DLD1 (cell line): Measurements from ENCODE around the gene SYNGR4.
"Not testable (repeated sequence)": the region's sequence is repeated elsewhere in the genome, so short reads cannot be mapped to it uniquely, and the experiment has no call there.

Experiments
- in situ Hi-C: cut with HindIII; loops from 2 replicates; pipeline ENCODE4 v1.10.0; 2017; ENCODE audit warnings: low sequenced_read_pairs

The SYNGR4 gene

GRCh38 chr19:48367855-48368254, 3.7 kb downstream of the SYNGR4 start:
- in situ Hi-C loops, result no loop called here

- in situ Hi-C loops, result no loop called here
These were observed 4.8 kb downstream of the SYNGR4 start for GRCh38 chr19:48368936-48369335.

- in situ Hi-C loops, result no loop called here
These were observed 6.8 kb downstream of the SYNGR4 start for GRCh38 chr19:48370955-48371354.

GRCh38 chr19:48371367-48371766, 7.2 kb downstream of the SYNGR4 start:
- in situ Hi-C loops, result no loop called here

- in situ Hi-C loops, result not testable (repeated sequence)
These were observed 7.6 kb downstream of the SYNGR4 start for GRCh38 chr19:48371771-48372170.

- in situ Hi-C loops, result no loop called here
These were observed 8.7 kb downstream of the SYNGR4 start for GRCh38 chr19:48372904-48373303.

GRCh38 chr19:48373567-48373966, 9.4 kb downstream of the SYNGR4 start:
- in situ Hi-C loops, result no loop called here

GRCh38 chr19:48378194-48378570, 14.0 kb downstream of the SYNGR4 start:
- in situ Hi-C loops, result no loop called here

GRCh38 chr19:48379058-48379457, 14.9 kb downstream of the SYNGR4 start:
- in situ Hi-C loops, result no loop called here

- in situ Hi-C loops, result no loop called here
These were observed 17.2 kb downstream of the SYNGR4 start for GRCh38 chr19:48381178-48381950.

- in situ Hi-C loops, result no loop called here
These were observed 18.1 kb downstream of the SYNGR4 start for GRCh38 chr19:48382286-48382685.

- in situ Hi-C loops, result no loop called here
These were observed 21.4 kb downstream of the SYNGR4 start for GRCh38 chr19:48385461-48386087.

GRCh38 chr19:48386981-48387380, 22.8 kb downstream of the SYNGR4 start:
- in situ Hi-C loops, result no loop called here

GRCh38 chr19:48390188-48391099, 26.3 kb downstream of the SYNGR4 start:
- in situ Hi-C loops, result no loop called here

- in situ Hi-C loops, result no loop called here
These were observed 27.2 kb downstream of the SYNGR4 start, which contains the start of gene KDELR1 for GRCh38 chr19:48391100-48392005. Gene KDELR1, minus strand, starts transcription at chr19:48391551. Its CDS starts 193 bp downstream, at chr19:48391358.

GRCh38 chr19:48392006-48392344, 27.8 kb downstream of the SYNGR4 start:
- in situ Hi-C loops, result not testable (repeated sequence)

- in situ Hi-C loops, result no loop called here
These were observed 28.8 kb downstream of the SYNGR4 start for GRCh38 chr19:48392860-48393558.

- in situ Hi-C loops, result no loop called here
These were observed 29.6 kb downstream of the SYNGR4 start, which contains the start of gene GRIN2D for GRCh38 chr19:48393559-48394330. Gene GRIN2D, plus strand, starts transcription at chr19:48393668. Its CDS starts 4,725 bp downstream, at chr19:48398393.
